ENCODE measurements around the gene CLTCL1.

The CLTCL1 gene

GRCh38 chr22:19149047-19149883 is 142.3 kb downstream of the CLTCL1 start:
- H3K27ac ChIP-seq: no peak overlapping the region
- H3K4me1 ChIP-seq: no peaks in the 10 kb centered on the region
- no peak for TF ChIP-seq CTCF (IDR thresholded peaks at IDR 0.05)
- H3K4me3 ChIP-seq (ENCODE audit: low read depth, low read length): peak overlapping the region; percentile 9
- peaks cover under 1% of the 10 kb centered on the region for H3K79me2 ChIP-seq
- H3K9me3 ChIP-seq (ENCODE audit: control insufficient read depth, low read length): no peaks in the 10 kb centered on the region
- H3K4me2 ChIP-seq (ENCODE audit: low read length): peak overlapping the region; percentile 35
- H3K27me3 ChIP-seq (ENCODE audit: control insufficient read depth, insufficient read depth, low read length): no peaks in the 10 kb centered on the region
- no peaks in the 10 kb centered on the region for H3K36me3 ChIP-seq (ENCODE audit: control insufficient read depth, insufficient read depth, low read length)
- H2AFZ ChIP-seq: peak overlapping the region; percentile 42
- H3K9ac ChIP-seq: no peak overlapping the region

- no peaks in the 10 kb centered on the region for H3K27me3 ChIP-seq (ENCODE audit: control insufficient read depth, insufficient read depth, low read length)
- no peak for TF ChIP-seq CTCF (IDR thresholded peaks at IDR 0.05)
Measured at GRCh38 chr22:19148417-19149046, 143.0 kb downstream of the CLTCL1 start.

GRCh38 chr22:19147195-19147780 is 144.2 kb downstream of the CLTCL1 start:
- Histone ChIP-seq H3K9me3 (ENCODE audit: control insufficient read depth, low read length) (no peaks in the 10 kb centered on the region), H3K27me3 (ENCODE audit: control insufficient read depth, insufficient read depth, low read length) (no peaks in the 10 kb centered on the region), H3K36me3 (ENCODE audit: control insufficient read depth, insufficient read depth, low read length) (no peaks in the 10 kb centered on the region), H3K4me3 (ENCODE audit: low read depth, low read length) (no peak overlapping the region), H3K79me2 (peaks cover 6% of the 10 kb centered on the region), H3K27ac (no peak overlapping the region), H3K4me1 (no peaks in the 10 kb centered on the region), H3K4me2 (ENCODE audit: low read length) (no peak overlapping the region), H3K9ac (no peak overlapping the region), H2AFZ (no peak overlapping the region)
- no peak for TF ChIP-seq CTCF (IDR thresholded peaks at IDR 0.05)

More at GRCh38 chr22:19148417-19149046, 143.0 kb downstream of the CLTCL1 start:
- Histone ChIP-seq H2AFZ (no peak overlapping the region), H3K4me2 (ENCODE audit: low read length) (no peak overlapping the region), H3K9me3 (ENCODE audit: control insufficient read depth, low read length) (no peaks in the 10 kb centered on the region), H3K36me3 (ENCODE audit: control insufficient read depth, insufficient read depth, low read length) (no peaks in the 10 kb centered on the region), H3K9ac (no peak overlapping the region), H3K79me2 (peaks cover 4% of the 10 kb centered on the region), H3K27ac (no peak overlapping the region), H3K4me3 (ENCODE audit: low read depth, low read length) (no peak overlapping the region), H3K4me1 (no peaks in the 10 kb centered on the region)

- H3K9ac ChIP-seq: no peak overlapping the region
- H3K27me3 ChIP-seq (ENCODE audit: control insufficient read depth, insufficient read depth, low read length): no peaks in the 10 kb centered on the region
Measured at GRCh38 chr22:19146215-19146968, 145.1 kb downstream of the CLTCL1 start.

More at GRCh38 chr22:19146215-19146968, 145.1 kb downstream of the CLTCL1 start:
- no peaks in the 10 kb centered on the region for H3K9me3 ChIP-seq (ENCODE audit: control insufficient read depth, low read length)
- H3K4me3 ChIP-seq (ENCODE audit: low read depth, low read length): no peak overlapping the region
- H3K4me2 ChIP-seq (ENCODE audit: low read length): no peak overlapping the region
- no peaks in the 10 kb centered on the region for H3K36me3 ChIP-seq (ENCODE audit: control insufficient read depth, insufficient read depth, low read length)
- peaks cover 6% of the 10 kb centered on the region for H3K79me2 ChIP-seq
- no peaks in the 10 kb centered on the region for H3K4me1 ChIP-seq
- no peak overlapping the region for H2AFZ ChIP-seq
- TF ChIP-seq CTCF (IDR thresholded peaks at IDR 0.05): no peak
- H3K27ac ChIP-seq: no peak overlapping the region
